Measurements from ENCODE around the gene JTB. TPM values are rescaled to one million over a fixed set of nuclear protein-coding genes. Genes with fewer than 3 reads are reported as not detected.
A peak's percentile ranks its signal among the peaks of the same experiment; 100 is the strongest.

Gene JTB
- total and polyA plus RNA-seq, 2 of the 4 experiments (the other 2 are of a cell fraction) = 123 to 138 TPM

DNA sequence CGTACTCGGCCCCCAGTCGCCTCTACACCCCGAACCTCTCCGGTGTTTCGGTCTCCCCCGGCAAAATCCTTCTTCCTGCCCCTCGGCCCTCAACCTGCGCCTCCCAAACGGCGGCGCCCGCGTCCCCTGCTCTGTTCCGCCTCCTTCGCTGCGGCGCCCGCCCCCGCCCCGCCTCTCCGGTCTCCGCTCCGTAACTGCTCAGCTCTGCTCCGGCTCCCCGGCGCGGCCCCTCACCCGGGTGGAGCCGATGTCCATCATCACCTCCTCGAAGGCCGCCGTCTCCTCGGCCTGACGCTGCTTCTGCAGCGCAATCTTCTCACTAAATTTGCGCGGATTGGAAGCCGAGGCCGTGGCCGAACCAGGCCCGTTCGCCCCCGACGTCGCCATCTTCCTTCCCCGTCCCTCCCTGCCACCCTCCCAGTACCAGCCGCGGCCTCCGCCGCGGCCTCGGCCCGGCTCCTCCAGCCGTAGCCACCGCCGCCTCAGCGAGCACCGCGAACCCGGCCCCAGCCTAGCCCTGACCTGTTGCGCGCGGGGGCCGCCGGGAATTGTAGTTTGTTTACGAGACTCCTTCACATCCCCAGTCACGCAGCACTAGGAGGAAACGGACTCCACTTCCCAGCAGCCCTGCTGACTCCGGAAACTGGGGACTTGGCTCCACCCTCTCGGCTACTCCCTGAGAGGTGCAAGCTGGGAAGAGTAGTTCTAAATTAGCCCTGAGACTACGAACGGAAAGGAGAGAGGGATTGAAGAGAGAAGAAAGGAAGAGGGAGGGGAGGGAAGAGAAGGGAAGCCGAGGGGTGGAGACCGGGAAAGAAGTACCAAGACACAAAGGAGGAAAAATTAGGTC is 19.1 kb downstream of the JTB start, which contains the start of gene CRTC2:
TSS of gene CRTC2 (minus strand) at position 502 of the 850 bp plus-strand sequence. CDS start at position 387, 115 bp downstream.
- Histone ChIP-seq H3K27me3 (ENCODE audit: control insufficient read depth, insufficient read depth, low read length) (no peaks in the 10 kb centered on the region), H2BK15ac (ENCODE audit: low read depth, low read length) (no peak within 1 kb of the TSS; the same call in 2 of the 3 replicates), H3K79me1 (ENCODE audit: low read depth in 1 of 2, low read length in 2 of 2) (peaks cover 20 to 79% of the 10 kb centered on the region in 2 experiments), H3K9me1 (ENCODE audit: insufficient read depth, low read length) (peaks cover 27% of the 10 kb centered on the region), H3K4me2 (ENCODE audit: low read depth, low read length) (peak within 1 kb of the TSS; percentile 100), H2BK20ac (ENCODE audit: low read depth, low read length) (no peak within 1 kb of the TSS), H3K4ac (ENCODE audit: low read depth, low read length) (peak within 1 kb of the TSS; percentile 85), H3K14ac (replicated peaks; ENCODE audit: low read depth, low read length) (peak within 1 kb of the TSS; percentile 98), H2AK5ac (ENCODE audit: low read depth, low read length) (peak within 1 kb of the TSS; percentile 92), H3K9me3 (ENCODE audit: control insufficient read depth, insufficient read depth, low read length) (no peaks in the 10 kb centered on the region), H4K5ac (ENCODE audit: low read depth, low read length) (peak within 1 kb of the TSS; percentile 65), H3K4me3 (ENCODE audit: insufficient read depth, low read depth, low read length) (peak within 1 kb of the TSS; percentile 78), H2AFZ (replicated peaks; ENCODE audit: low read length, poor library complexity) (peak within 1 kb of the TSS; percentile 86), H2AK9ac (replicated peaks; ENCODE audit: low read depth, low read length, poor library complexity) (peak within 1 kb of the TSS; percentile 32), H3K23ac (ENCODE audit: low read depth, low read length) (peak within 1 kb of the TSS; percentile 97), H3K36me3 (ENCODE audit: control insufficient read depth, insufficient read depth, low read length) (peaks cover 26% of the 10 kb centered on the region), H3K4me1 (ENCODE audit: control insufficient read depth, insufficient read depth, low read length) (peaks cover 16% of the 10 kb centered on the region), H4K20me1 (ENCODE audit: insufficient read depth, low read length) (peaks cover 41% of the 10 kb centered on the region), H4K91ac (ENCODE audit: insufficient read depth, low read depth, low read length) (peak within 1 kb of the TSS; percentile 44), H3K56ac (ENCODE audit: extremely low read depth, insufficient read depth, low read length) (peak within 1 kb of the TSS; percentile 63), H3K9ac (ENCODE audit: low read depth, low read length) (peak within 1 kb of the TSS; percentile 92), H2BK5ac (ENCODE audit: low read depth, low read length, poor library complexity, severe bottlenecking) (peak within 1 kb of the TSS; percentile 71), H3K18ac (ENCODE audit: low read depth, low read length) (peak within 1 kb of the TSS; percentile 35; the same call in 1 of the 2 replicates), H4K8ac (ENCODE audit: low read depth in 2 of 2, low read length in 2 of 2) (peak within 1 kb of the TSS; percentile 19 to 94), H3K27ac (ENCODE audit: insufficient read depth, low read length) (peak within 1 kb of the TSS; percentile 92), H2BK120ac (ENCODE audit: low read depth, low read length) (peak within 1 kb of the TSS; percentile 23; the same call in 1 of the 2 replicates)
- in situ Hi-C loops (cut with MboI; ENCODE audit: low sequenced_read_pairs) (loop anchor here (25.0 kb wide), 1 partner anchor 421 kb away; the partner anchor contains the start of genes S100A3, S100A4, S100A5 and S100A6), dilution Hi-C loops (cut with HindIII; ENCODE audit: low sequenced_read_pairs, unreplicated experiment) (no loop called here), intact Hi-C loops (cut with micrococcal nuclease) (no loop called here)
- BruUV-seq (replicated peaks) = no TSS peak
- CTCF ChIA-PET = interaction anchor here (1.0 to 1.3 kb wide), 2 partner anchors 9 to 12 kb away, joined by 3 read pairs; partner anchors contain the start of genes CREB3L4 and DENND4B
- ATAC-seq (ENCODE audit: low read depth) = peak; percentile 78
- WGBS, 2 experiments (ENCODE audit: extremely low coverage in 2 of 2, insufficient read length in 1 of 2) = 0% methylated on average over 31 of the region's 75 CpGs; no CpG with 5 or more reads in 1 of the 2 experiments
- peak; percentile 98 for DNase-seq
- POLR2A ChIA-PET (ENCODE audit: unreplicated experiment) = interaction anchor here (0.5 to 1.3 kb wide), 5 partner anchors 12 to 417 kb away, joined by 3 to 6 read pairs (median 3); partner anchors contain the start of genes DENND4B and RPS27
- TF ChIP-seq, protein P1, sequence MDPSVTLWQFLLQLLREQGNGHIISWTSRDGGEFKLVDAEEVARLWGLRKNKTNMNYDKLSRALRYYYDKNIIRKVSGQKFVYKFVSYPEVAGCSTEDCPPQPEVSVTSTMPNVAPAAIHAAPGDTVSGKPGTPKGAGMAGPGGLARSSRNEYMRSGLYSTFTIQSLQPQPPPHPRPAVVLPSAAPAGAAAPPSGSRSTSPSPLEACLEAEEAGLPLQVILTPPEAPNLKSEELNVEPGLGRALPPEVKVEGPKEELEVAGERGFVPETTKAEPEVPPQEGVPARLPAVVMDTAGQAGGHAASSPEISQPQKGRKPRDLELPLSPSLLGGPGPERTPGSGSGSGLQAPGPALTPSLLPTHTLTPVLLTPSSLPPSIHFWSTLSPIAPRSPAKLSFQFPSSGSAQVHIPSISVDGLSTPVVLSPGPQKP (IDR thresholded peaks at IDR 0.05; ENCODE audit: borderline replicate concordance, low read depth, low read length) = no peak
- TF ChIP-seq RFX5 (IDR thresholded peaks at IDR 0.05; ENCODE audit: low read depth, low read length) = no peak
- no peak for TF ChIP-seq RCOR1 (IDR thresholded peaks at IDR 0.05; ENCODE audit: insufficient replicate concordance, low read length)
- no peak for TF ChIP-seq MXI1 (IDR thresholded peaks at IDR 0.05; ENCODE audit: borderline replicate concordance, low read depth, low read length)
- no peak for TF ChIP-seq CHD1 (IDR thresholded peaks at IDR 0.05; ENCODE audit: low read depth, low read length)
- peak; percentile 36; the same call in 1 of the 2 replicates for TF ChIP-seq MAFK (IDR thresholded peaks at IDR 0.05; ENCODE audit: low read depth, low read length)
- no peak for TF ChIP-seq SMC3 (IDR thresholded peaks at IDR 0.05; ENCODE audit: low read depth, low read length)
- TF ChIP-seq MAZ (IDR thresholded peaks at IDR 0.05; ENCODE audit: borderline replicate concordance, low read depth, low read length) = peak; percentile 55; the same call in 1 of the 2 replicates
- TF ChIP-seq, protein P2, sequence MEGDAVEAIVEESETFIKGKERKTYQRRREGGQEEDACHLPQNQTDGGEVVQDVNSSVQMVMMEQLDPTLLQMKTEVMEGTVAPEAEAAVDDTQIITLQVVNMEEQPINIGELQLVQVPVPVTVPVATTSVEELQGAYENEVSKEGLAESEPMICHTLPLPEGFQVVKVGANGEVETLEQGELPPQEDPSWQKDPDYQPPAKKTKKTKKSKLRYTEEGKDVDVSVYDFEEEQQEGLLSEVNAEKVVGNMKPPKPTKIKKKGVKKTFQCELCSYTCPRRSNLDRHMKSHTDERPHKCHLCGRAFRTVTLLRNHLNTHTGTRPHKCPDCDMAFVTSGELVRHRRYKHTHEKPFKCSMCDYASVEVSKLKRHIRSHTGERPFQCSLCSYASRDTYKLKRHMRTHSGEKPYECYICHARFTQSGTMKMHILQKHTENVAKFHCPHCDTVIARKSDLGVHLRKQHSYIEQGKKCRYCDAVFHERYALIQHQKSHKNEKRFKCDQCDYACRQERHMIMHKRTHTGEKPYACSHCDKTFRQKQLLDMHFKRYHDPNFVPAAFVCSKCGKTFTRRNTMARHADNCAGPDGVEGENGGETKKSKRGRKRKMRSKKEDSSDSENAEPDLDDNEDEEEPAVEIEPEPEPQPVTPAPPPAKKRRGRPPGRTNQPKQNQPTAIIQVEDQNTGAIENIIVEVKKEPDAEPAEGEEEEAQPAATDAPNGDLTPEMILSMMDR (conservative IDR thresholded peaks at IDR 0.05; ENCODE audit: low read depth, low read length) = 0 out of 2 replicates have a peak, but pooled peaks have one; percentile 4
- TF ChIP-seq POLR2A (IDR thresholded peaks at IDR 0.05; ENCODE audit: low read depth, low read length) = peak; percentile 72
- TF ChIP-seq RAD21 (IDR thresholded peaks at IDR 0.05; ENCODE audit: low read length) = no peak; the same call in 1 of the 2 replicates
- TF ChIP-seq NFE2L2 (IDR thresholded peaks at IDR 0.05; ENCODE audit: low read depth, low read length) = 0 out of 2 replicates have a peak, but pooled peaks have one; percentile 1
- no peak for TF ChIP-seq CEBPB (IDR thresholded peaks at IDR 0.05; ENCODE audit: low read depth, low read length)
